GM19025 (cell line): ENCODE data around the gene ZNF600.
"Not testable (repeated sequence)": the region's sequence is repeated elsewhere in the genome, so short reads cannot be mapped to it uniquely, and the experiment has no call there.

ENCODE experiments used
- ATAC-seq: cut with Tn5 transposase; IDR thresholded peaks from one replicate; pipeline ENCODE4 v1.9.1; 2021; ENCODE audit warnings: mild to moderate bottlenecking, low read depth, moderate library complexity; ENCODE audit not compliant: unreplicated experiment

The ZNF600 gene

DNA sequence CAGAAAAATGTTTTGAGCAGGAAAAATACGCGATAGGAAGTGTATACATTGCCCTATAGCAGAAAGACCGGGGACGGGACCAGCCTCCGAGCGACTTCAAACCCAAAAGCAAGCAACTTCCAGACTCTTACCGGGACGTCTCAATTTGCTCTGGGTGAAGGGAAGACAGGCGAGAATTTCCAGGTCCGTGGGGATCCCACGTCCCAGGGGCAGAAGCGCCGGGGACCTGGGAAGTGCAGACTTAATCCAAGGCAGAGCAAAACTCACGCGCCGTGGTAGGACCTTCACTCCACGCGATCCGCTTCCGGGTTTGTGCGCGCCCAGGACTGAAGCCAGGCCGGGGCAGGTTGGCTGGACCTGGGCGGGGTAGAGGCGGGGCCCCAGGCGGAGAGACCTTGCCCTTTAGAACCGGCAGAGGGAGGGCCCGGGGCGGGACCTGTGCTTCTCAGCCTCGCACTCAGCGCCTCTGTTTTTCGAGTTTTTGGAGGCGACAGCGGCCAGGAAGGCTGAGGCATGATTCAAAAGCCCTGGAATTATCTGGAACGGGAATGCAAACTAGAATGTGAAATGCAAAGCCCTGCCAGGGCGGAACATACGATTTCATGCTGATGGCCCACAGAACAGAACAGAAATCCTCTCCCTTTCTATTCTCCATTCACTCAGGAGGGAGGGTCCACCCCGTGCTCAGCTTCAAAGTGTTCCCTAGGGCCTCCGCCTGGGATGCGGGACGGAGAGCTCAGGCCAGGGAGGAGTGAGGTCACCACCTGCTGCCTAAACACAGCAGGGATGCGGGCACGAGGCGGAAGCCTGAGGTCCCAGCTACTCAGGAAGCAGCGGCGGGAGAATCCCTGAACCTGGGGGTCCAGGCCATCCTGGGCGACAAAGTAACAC lies at the start of gene ZNF600:
Gene ZNF600 (minus strand): TSS at position 328 of the 891 bp plus-strand sequence. CDS start 7,903 bp downstream, outside the sequence.
- ATAC-seq, result peak; percentile 93

DNA sequence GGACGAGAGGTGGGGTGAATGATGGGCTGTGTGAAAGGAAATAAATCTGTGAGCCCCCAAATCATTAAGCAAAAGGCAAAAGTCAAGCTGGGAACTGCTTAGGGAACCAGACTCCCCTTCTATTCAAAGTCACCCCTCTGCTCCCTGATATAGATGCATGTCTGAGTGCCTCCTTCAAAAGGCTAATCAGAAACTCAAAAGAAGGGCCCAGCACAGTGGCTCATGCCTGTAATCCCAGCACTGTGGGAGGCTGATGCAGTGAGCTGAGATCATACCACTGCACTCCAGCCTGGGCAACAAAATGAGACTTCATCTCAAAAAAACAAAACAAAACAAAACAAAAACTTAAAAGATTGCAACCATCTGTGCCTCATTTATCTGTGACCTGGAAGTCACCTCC lies 47.7 kb upstream of the ZNF600 start:
- ATAC-seq, result not testable (repeated sequence)

DNA sequence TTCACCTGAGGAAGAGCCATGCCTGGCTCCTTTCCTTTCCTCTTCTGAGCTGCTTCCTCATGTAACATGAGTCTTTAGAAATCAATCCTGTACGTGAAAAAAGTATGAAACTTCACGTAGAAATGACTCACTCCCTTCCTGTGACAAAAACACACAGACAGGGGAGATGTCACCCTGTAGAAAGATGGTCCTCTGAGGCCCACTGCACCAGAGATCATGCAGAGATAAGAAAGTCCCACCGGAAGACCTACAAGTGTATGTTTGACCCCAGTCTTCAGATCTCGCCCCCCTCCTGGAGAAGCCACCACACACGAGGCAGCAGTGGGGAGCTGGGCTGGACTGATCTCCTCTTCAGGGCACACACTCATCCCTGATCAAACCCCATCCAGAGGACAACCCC lies 47.0 kb upstream of the ZNF600 start:
- ATAC-seq, result not testable (repeated sequence)

DNA sequence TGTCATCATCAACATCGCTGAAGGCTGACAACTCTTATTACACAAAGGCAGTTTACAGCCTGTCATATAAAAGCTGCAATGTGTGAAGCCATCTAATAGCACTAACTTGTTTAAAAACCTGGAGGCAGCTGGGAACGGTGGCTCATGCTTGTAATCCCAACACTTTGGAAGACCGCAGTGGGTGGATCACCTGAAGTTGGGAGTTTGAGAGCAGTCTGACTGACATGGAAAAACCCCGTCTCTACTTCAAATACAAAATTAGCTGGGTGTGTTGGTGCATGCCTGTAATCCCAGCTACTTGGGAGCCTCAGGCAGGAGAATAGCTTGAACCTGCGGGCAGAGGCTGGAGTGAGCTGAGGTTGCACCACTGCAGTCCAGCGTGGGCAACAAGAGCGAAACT lies 43.3 kb upstream of the ZNF600 start:
- not testable (repeated sequence) for ATAC-seq

DNA sequence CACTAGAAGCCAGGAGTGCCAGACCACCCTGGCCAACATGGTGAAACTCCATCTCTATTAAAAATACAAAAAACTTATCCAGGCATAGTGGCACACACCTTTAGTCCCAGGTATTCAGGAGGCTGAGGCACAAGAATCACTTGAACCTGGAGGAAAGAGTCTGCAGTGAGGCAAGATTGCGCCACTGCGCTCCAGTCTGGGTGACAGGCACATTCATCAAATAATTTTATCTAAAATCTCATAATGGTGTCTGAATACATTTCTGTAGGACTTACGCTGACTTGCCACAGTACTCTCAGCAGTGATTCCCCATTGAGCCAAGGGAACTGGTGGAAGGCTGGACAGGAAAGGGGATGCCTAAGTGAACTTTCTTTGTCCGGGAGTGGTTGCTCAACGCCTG lies 39.2 kb upstream of the ZNF600 start:
- no peak for ATAC-seq

DNA sequence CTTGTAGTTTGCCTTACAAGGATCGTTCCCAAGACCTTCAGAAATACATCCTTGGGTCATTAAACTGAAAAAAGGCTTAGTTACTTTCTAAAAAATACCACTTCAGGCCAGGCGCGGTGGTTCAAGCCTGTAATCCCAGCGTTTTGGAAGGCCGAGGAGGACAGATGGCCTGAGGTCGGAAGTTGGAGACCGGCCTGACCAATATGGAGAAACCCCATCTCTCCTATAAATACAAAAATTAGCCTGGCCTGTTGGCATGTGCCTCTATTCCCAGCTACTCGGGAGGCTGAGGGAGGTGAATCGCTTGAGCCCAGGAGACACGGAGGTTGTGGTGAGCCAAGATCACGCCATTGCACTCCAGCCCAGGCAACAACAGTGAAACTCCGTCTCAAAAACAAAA lies 37.1 kb upstream of the ZNF600 start:
- no peak for ATAC-seq

DNA sequence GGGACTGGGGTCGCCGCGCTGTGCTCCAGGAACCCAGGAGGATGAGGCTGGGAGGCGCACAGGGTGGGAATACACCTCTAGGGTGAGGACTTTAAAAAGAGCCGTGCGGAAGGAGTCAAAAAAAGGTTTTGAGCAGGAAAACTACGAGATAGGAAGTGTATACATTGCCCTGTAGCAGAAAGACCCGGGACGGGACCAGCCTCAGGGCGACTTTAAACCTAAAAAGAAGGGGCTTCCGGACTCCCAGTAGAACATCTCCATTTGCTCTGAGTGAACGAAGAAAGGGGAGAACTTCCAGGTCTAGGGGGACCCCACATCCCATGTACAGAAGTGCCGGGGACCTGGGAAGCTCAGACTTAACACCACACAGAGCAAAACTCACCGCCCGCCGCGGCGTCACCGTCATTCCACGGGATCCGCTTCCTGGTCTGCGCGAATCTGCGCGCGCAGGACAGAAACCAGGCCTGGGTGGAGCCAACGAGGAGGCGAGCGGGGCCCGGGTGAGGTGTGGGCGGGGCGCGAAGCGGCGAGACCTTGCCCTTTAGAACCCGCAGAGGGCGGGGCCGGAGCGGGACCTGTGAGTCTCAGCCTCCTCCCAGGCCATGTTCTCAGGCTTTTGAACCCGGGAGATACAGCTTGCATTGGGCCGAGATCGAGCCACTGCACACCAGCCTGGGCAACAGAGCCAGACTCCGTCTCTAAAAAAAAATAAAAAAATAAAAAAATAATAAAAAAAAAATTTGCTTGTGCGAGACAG lies 34.8 kb upstream of the ZNF600 start, which contains the start of gene ZNF28:
Gene ZNF28 (minus strand): TSS at position 430 of the 757 bp plus-strand sequence. CDS start 3,675 bp downstream, outside the sequence.
- ATAC-seq, result peak; percentile 95

DNA sequence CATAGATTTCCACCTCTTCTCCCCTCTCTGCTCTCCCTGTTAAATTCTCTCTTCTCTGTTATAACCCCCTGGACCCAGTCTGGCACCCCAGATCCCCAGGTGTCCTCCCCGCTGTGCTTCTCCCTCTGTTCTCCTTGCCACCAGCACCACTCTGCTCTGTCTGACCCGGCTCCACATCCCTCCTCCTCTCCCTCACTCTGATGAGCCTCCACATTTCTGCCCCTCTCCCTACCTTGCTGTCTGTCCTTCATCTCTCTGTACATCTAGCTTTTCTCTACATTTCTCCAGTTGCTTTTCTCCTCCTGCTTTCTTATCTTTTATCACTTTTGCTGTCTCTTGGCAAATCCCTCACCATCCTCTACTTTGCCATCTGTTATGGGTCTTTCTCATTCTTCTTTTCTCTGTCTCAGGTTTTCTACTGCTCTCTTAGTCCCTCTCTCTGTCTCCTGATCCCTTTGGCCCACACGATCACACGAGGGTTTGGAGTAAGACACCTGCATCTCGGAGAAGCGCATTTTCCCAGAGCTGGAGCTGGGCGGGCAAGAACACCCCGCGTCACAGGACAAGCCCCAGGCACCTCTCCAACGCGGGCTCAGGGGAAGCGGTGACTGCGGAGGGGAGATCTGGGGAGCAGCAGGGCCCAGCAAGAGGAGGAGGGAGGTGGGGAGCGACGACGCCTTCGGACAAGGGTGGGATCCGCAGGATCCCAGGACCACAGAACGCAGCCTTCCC lies 34.0 kb upstream of the ZNF600 start:
- peak; percentile 11 for ATAC-seq

DNA sequence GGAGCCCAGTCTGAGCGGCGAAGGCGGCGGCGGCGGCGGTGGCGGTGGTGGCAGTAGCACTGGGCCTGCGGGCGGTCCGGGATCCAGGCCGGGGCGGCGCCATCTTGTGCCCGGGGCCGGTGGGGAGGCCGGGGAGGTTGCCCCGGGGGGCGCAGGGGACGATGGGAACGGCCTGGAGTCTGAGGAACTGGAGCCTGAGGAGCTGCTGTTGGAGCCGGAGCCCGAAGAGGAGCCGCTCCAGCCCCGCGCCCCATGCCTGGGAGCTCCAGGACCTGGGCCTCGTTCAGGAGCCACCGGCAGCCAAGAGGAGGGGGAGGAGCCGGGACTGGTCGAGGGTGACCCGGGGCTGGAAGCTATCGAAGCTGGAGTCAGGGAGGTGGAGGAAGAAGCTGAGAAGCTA lies 23.2 kb upstream of the ZNF600 start:
- ATAC-seq, result no peak

DNA sequence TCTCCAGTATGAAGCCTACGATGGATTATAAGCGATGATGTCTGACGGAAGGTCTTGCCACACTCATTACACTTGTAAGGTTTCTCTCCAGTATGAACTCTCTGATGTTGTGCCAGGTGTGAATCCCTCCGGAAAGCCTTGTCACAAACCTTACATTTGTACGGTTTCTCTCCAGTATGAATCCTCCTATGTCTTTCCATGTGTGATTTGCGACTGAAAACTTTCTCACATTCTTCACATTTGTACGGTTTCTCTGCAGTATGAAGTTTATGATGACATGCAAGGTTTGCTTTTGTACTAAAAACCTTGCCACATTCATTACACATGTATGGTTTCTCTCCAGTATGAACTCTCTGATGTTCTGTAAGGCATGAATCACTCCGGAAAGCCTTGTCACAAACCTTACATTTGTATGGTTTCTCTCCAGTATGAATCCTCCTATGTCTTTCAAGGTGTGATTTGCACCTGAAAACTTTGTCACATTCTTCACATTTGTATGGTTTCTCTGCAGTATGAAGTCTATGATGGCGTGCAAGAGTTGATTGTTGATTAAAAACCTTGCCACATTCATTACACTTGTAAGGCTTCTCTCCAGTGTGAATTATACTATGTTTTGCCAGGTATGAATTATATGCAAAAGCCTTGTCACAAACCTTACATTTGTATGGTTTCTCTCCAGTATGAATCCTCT lies 13.5 kb upstream of the ZNF600 start:
- not testable (repeated sequence) for ATAC-seq

DNA sequence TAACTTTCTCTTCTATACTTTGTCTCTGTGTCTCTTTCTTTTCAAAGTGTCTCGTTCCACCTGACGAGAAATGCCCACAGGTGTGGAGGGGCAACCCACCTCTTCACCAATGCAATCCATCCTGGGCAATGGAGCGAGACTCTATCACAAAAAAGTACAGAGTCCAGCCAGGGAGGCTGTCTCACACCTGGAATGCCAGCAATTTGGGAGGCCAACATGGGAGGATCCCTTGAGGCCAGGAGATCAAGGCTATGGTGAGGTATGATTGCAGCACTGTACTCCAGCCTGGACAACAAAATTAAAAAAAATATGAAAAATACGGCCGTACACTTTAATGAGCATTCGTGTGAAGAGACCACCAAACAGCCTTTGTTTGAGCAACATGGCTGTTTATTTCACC lies 2.8 kb upstream of the ZNF600 start:
- ATAC-seq, result no peak

DNA sequence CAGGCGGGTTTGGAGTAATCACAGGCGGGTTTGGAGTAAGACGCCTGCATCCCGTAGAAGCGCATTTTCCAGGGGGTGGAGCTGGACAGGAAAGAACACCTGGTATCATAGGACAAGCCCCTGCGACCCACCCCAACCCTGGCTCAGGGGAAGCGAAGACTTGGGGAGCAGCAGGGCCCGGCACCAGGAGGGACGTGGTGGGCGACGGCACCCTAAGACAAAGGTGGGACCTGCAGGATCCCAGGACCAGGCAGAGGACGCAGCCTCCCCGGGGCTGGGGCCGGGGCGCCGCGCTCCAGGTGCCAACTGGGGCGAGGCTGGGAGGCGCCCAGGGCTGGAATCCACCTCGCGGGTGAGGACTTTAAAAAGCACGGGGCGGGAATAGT lies 520 bp downstream of the ZNF600 start:
- peak; percentile 16 for ATAC-seq

DNA sequence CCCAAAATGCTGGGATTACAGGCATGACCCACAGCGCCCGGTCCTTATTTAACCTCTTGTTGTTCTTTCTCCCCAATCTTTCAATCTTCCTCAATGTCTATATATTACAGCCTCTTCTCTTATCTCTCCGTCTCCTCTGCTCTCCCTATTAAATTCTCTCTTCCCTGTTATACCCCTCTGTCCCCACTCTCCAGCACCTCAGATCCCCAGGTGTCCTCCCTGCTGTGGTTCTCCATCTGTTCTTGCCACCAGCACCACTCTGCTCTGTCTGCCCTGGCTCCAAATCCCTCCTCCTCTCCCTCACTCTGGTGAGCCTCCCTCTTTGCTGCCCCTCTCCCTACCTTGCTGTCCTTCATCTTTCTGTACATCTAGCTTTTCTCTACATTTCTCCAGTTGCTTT lies 1.1 kb downstream of the ZNF600 start:
- ATAC-seq, result no peak

DNA sequence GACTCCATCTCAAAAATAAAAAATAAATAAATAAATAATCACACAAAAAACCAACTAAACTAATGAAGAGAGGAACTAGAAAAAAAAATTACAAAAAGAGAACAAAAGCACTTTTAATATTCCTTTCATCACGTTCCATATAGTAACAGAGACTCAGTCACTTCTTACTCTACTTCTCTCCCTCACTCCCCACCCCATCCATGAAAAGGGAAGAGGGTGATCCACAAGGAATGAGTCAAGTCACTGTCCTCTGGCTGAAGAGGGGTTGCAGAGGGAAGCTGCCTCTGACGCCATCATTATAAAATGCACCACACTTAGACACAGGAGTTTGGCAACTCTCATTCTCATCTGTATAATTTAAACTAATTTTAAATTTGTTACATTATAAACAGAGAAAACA lies 3.7 kb downstream of the ZNF600 start:
- not testable (repeated sequence) for ATAC-seq

DNA sequence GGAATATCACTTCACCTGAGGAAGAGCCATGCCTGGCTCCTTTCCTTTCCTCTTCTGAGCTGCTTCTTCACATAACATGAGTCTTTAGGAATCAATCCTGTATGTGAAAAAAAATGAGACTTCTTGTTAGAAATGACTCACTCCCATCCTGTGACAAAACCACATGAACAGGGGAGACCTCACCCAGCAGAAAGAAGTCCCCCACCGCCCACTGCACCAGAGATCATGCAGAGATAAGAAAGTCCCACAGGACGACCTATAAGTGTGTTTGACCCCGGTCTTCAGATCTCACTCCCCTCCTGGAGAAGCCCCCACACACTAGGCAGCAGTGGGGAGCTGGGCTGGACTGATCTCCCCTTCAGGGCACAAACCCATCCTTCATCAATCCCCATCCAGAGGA lies 7.8 kb downstream of the ZNF600 start:
- ATAC-seq, result no peak

DNA sequence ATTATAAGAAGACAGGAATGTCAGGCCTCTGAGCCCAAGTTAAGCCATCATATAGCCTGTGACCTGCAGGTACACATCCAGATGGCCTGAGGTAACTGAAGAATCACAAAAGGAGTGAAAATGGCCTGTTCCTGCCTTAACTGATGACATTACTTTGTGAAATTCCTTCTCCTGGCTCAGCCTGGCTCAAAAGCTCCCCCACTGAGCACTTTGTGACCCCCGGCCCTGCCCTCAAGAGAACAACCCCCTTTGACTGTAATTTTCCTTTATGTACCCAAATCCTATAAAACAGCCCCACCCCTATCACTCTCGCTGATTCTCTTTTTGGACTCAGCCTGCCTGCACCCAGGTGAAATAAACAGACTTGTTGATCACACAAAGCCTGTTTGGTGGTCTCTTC lies 30.1 kb downstream of the ZNF600 start:
- not testable (repeated sequence) for ATAC-seq

DNA sequence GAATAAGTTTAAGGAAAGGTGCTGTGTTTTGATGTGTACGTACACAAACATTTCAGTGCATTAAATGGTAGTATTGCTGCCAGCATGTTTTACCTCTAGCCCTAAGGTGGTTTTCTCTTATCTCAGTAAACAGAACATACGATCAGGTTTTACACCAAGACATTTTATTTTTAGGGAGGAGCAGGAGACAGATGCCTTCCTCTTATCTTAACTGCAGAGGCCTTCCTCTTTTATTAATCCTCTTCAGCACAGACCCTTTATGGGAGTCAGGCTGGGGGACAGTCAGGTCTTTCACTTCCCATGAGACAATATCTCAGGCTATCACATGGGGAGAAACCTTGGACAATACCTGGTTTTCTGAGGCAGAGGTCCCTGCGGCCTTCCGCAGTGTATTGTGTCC lies 36.8 kb downstream of the ZNF600 start:
- no peak for ATAC-seq

DNA sequence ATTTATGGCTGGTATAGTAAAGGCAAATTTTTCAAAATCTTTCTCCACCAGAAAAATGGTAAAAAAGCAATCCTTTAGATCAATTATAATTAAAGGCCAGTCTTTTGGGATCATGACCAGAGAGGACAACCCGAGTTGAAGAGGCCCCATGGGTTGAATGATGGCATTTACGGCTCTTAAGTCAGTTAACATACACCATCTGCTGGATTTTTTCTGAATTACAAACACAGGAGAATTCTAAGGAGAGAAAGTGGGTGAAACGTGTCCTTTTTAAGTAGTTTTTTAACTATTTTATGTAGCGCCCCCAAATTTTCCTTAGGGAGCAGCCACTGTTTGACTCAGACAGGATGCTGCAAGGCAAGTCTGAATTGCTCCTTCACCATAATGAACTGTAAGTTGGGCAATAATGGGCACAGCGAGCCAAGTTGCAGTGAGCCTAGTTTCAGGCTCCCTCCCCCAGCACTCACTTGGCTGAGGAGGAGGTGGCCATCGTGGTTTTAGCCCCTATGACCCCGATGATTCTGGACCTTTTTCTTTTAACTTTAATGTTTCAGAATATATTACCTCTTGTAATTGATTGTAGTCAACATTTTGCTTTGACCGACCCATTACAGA lies 38.1 kb downstream of the ZNF600 start:
- no peak for ATAC-seq

DNA sequence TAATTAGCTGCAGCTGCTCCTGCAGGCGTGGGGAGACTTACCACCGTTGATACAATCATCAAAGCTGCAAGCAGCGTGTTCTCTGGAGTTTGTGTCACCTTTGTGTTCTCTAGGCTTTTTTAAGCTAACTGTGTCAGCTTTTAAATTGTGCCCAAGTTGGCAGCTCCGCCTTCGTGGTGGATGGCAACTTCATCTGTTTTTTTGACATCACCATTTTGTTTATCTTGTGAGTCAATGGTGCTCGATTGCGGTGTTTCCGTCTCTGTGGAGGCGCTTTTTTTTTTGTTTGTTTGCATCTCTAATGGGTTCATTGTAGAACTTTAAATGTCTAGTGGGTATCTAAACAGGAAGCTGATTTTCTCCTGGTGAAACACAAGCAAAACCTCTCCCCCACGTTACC lies 40.7 kb downstream of the ZNF600 start:
- ATAC-seq, result not testable (repeated sequence)

DNA sequence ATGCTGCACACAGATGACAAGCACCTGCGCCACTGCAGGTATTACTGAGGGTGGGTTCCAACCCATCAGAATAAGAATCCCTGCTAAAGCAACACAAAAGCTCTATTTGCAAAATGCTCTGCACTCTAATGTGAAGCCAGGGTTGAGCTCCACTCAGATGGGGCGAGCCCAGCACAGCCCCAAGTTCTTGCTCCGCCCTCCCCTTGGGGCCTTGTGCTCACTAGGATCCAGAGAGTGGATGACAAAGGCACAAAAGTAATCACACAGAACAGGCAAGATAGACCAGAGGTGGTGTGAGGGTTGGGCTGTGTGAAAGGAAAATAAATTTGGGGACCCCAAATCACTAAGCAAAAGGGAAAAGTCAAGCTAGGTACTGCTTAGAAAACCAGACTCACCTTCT lies 43.5 kb downstream of the ZNF600 start:
- no peak for ATAC-seq
